GM12878 (cell line): ENCODE data around the gene LILRB3. TPM values are rescaled to one million over a fixed set of nuclear protein-coding genes. Genes with fewer than 3 reads are reported as not detected.

Experiments
- ATAC-seq: fragments of 200-7000 bp; cut with Tn5 transposase; 3 replicates; pipeline ENCODE4 v1.9.1; 2020; ENCODE audit warnings: mild to moderate bottlenecking, moderate library complexity
- BruUV-seq: library from RNA; stranded (reverse); fragments of 400-500 nt; replicated peaks from 2 replicates; lab custom pipeline; 2021; lab: Mats Ljungman, UMichigan
- CTCF ChIA-PET: fragments of 300-600 bp; sonication (Branson Sonifier 250); formaldehyde crosslinking; extraction: SDS; loops from one replicate; lab custom pipeline; 2021; ENCODE audit warnings: inconsistent platforms; lab: Yijun Ruan, JAX
- POLR2A ChIA-PET: fragments of 350-600 bp; formaldehyde crosslinking; extraction: SDS; loops from one replicate; lab custom pipeline; 2021; ENCODE audit warnings: inconsistent platforms; lab: Charles Lee
- RAD21 ChIA-PET: fragments of 300-600 bp; sonication (Branson Sonifier 250); formaldehyde crosslinking; loops from one replicate; lab custom pipeline; 2023; ENCODE audit warnings: antibody characterized with exemption; ENCODE audit not compliant: unreplicated experiment; lab: Charles Lee
- SMC1A ChIA-PET: fragments of 300-600 bp; sonication (Branson Sonifier 250); formaldehyde crosslinking; loops from one replicate; lab custom pipeline; 2023; ENCODE audit not compliant: unreplicated experiment, uncharacterized antibody; lab: Charles Lee
- DNase-seq: peaks from one replicate; pipeline ENCODE4 v3.0.0-alpha.2; 2011; ENCODE audit warnings: low read depth, low spot score
- FAIRE-seq: peaks from 3 replicates; lab custom pipeline; 2011; peaks lifted over from hg19 to GRCh38; lab: Jason Lieb, UNC
- H2AFZ ChIP-seq: 2 replicates; pipeline ENCODE4 v1.6.0; 2011; ENCODE audit warnings: low read depth, low read length, control low read depth; ENCODE audit not compliant: control insufficient read depth
- H3K27ac ChIP-seq: 2 replicates; pipeline ENCODE4 v1.5.1; 2011; ENCODE audit warnings: control low read depth; ENCODE audit not compliant: control insufficient read depth, insufficient read depth
- H3K27me3 ChIP-seq, 2 experiments: replicated peaks in 1 of 2; 2 replicates each; pipeline versions ENCODE4 v1.6.0 to v1.6.1; 2011; ENCODE audit warnings: low read length in 1 of 2; ENCODE audit not compliant: control insufficient read depth in 2 of 2, insufficient read depth in 2 of 2
- H3K36me3 ChIP-seq, 2 experiments: 2 replicates each; pipeline ENCODE4 v1.5.1; 2011; ENCODE audit warnings: low read length in 1 of 2; ENCODE audit not compliant: control insufficient read depth in 2 of 2, insufficient read depth in 2 of 2
- H3K4me1 ChIP-seq: 2 replicates; pipeline ENCODE4 v1.6.1; 2011; ENCODE audit warnings: mild to moderate bottlenecking, low read length, moderate library complexity, mixed read lengths; ENCODE audit not compliant: control insufficient read depth, insufficient read depth
- H3K4me2 ChIP-seq: 2 replicates; pipeline ENCODE4 v1.6.0; 2011; ENCODE audit warnings: control low read depth; ENCODE audit not compliant: control insufficient read depth, insufficient read depth
- H3K4me3 ChIP-seq: fragments of 200-600 bp; sonication (generic); 2 replicates; pipeline ENCODE4 v1.5.1; 2016
- H3K79me2 ChIP-seq: 2 replicates; pipeline ENCODE4 v1.6.0; 2011; ENCODE audit warnings: low read length; ENCODE audit not compliant: control insufficient read depth, insufficient read depth
- H3K9ac ChIP-seq: 2 replicates; pipeline ENCODE4 v1.8.0; 2011; ENCODE audit warnings: low read length, control low read depth, mixed read lengths; ENCODE audit not compliant: control insufficient read depth, insufficient read depth
- H3K9me3 ChIP-seq: replicated peaks from 3 replicates; pipeline ENCODE4 v1.5.1; 2011; ENCODE audit warnings: mild to moderate bottlenecking, low read length; ENCODE audit not compliant: control insufficient read depth, insufficient read depth
- H4K20me1 ChIP-seq: 2 replicates; pipeline ENCODE4 v1.6.0; 2011; ENCODE audit not compliant: control insufficient read depth, insufficient read depth
- ATF2 ChIP-seq: IDR thresholded peaks from 2 replicates; pipeline ENCODE4 v1.6.1; 2012; ENCODE audit warnings: low read length, inconsistent platforms
- BCL3 ChIP-seq: IDR thresholded peaks from 2 replicates; pipeline ENCODE4 v1.6.1; 2011; ENCODE audit warnings: borderline replicate concordance, low read depth, mild to moderate bottlenecking, moderate library complexity, low read length; ENCODE audit not compliant: insufficient read depth, poor library complexity, severe bottlenecking
- EED ChIP-seq: sonication (generic); IDR thresholded peaks from 2 replicates; pipeline ENCODE4 v1.6.1; 2016; ENCODE audit warnings: antibody characterized with exemption, low read depth
- MYB ChIP-seq: fragments of 150-350 bp; IDR thresholded peaks from 2 replicates; pipeline ENCODE4 v1.6.1; 2014; ENCODE audit warnings: mild to moderate bottlenecking, low read depth, low read length, borderline replicate concordance
- MYC ChIP-seq: IDR thresholded peaks from 2 replicates; pipeline ENCODE4 v1.6.1; 2011; ENCODE audit warnings: mild to moderate bottlenecking, low read length, moderate library complexity, inconsistent platforms; ENCODE audit not compliant: insufficient read depth, insufficient replicate concordance, insufficient read length, severe bottlenecking
- NR2C1 ChIP-seq: fragments of 450-650 bp; IDR thresholded peaks from 2 replicates; pipeline ENCODE4 v1.6.1; 2017; ENCODE audit warnings: antibody characterized with exemption, mild to moderate bottlenecking, moderate library complexity
- NR2C2 ChIP-seq: IDR thresholded peaks from 2 replicates; pipeline ENCODE4 v1.6.1; 2011; ENCODE audit warnings: borderline replicate concordance, low read depth; ENCODE audit not compliant: control insufficient read depth, insufficient read length
- PKNOX1 ChIP-seq: fragments of 450-650 bp; IDR thresholded peaks from 2 replicates; pipeline ENCODE4 v1.6.1; 2016; ENCODE audit warnings: mild to moderate bottlenecking
- RFX5 ChIP-seq: IDR thresholded peaks from 2 replicates; pipeline ENCODE4 v1.6.1; 2011; ENCODE audit warnings: low read depth, low read length, improper control_type of control experiment
- RUNX3 ChIP-seq: IDR thresholded peaks from 2 replicates; pipeline ENCODE4 v1.6.1; 2012; ENCODE audit warnings: low read length, inconsistent platforms
- SIN3A ChIP-seq: IDR thresholded peaks from 2 replicates; pipeline ENCODE4 v1.6.1; 2012; ENCODE audit warnings: low read depth, low read length, improper control_type of control experiment
- STAT3 ChIP-seq: IDR thresholded peaks from 2 replicates; pipeline ENCODE4 v1.6.1; 2011; ENCODE audit warnings: low read depth, low read length, improper control_type of control experiment
- TAF1 ChIP-seq: IDR thresholded peaks from 2 replicates; pipeline ENCODE4 v1.6.1; 2011; ENCODE audit warnings: mild to moderate bottlenecking, low read depth, low read length, borderline replicate concordance
- ZNF384 ChIP-seq: IDR thresholded peaks from 2 replicates; pipeline ENCODE4 v1.6.1; 2012; ENCODE audit warnings: low read depth, mild to moderate bottlenecking, low read length, improper control_type of control experiment, borderline replicate concordance
- ZSCAN29 ChIP-seq: fragments of 450-650 bp; IDR thresholded peaks from 2 replicates; pipeline ENCODE4 v1.6.1; 2017; ENCODE audit warnings: mild to moderate bottlenecking, moderate library complexity
- WGBS: methylation state at CpG from one replicate; pipeline ENCODE4 v1.1.6; 2016; ENCODE audit warnings: low lambda C conversion rate; ENCODE audit not compliant: insufficient replicate concordance, insufficient coverage; ENCODE audit errors: missing lambda C conversion rate; 5-methylcytosine and 5-hydroxymethylcytosine counted together
- in situ Hi-C: fragments of 300-500 bp; cut with MboI; formaldehyde crosslinking; loops from 9 replicates; pipeline ENCODE4 v1.14.3; 2018; ENCODE audit warnings: mixed read lengths
- intact Hi-C: fragments of 100-400 bp; cut with micrococcal nuclease; formaldehyde crosslinking; loops from one replicate; pipeline ENCODE4 v1.14.2; 2022; ENCODE audit not compliant: unreplicated experiment
- polyA plus RNA-seq, 11 experiments: library from polyadenylated mRNA; depleted of rRNA in 4 of 11; unstranded in 6 of 11; stranded (reverse) in 5 of 11; fragments of >200 nt; fragmentation: Nextera tagmentation in 4 of 11; fragmentation: Illumina TruSeq in 1 of 11; extraction: Ambion mirVana in 4 of 11; extraction: Trizol in 1 of 11; gene quantifications; 1 replicate in 1 of 11; 2 replicates in 10 of 11; pipeline versions ENCODE4 v1.2.1 to v1.2.3, GENCODE V29; 2011 to 2016; ENCODE audit warnings: inconsistent platforms in 2 of 11, missing spikeins in 2 of 11, low read depth in 1 of 11
- total RNA-seq, 4 experiments: library from RNA; depleted of rRNA in 3 of 4; stranded (reverse); fragments of >200 nt in 3 of 4; fragmentation: Illumina TruSeq in 1 of 4; extraction: Trizol in 1 of 4; gene quantifications; 2 replicates each; pipeline versions ENCODE4 v1.2.1 to v1.2.3, GENCODE V29; 2013 to 2021

Gene LILRB3
- total and polyA plus RNA-seq, 10 of the 15 experiments (the other 5 are each of a cell fraction or from before 2014, with no cell fraction given): 0.04 to 1.1 (median 0.18) TPM; not detected in 1

- RAD21 ChIA-PET: no interaction called here
- BruUV-seq: no TSS peak
- Histone ChIP-seq H4K20me1 (no peaks in the 10 kb centered on the region), H2AFZ (no peak overlapping the region), H3K27ac (no peak overlapping the region), H3K36me3 (peaks cover 2 to 4% of the 10 kb centered on the region in 2 experiments; a peak in 3 of 4 replicates), H3K9me3 (no peaks in the 10 kb centered on the region), H3K4me3 (no peak overlapping the region), H3K27me3 (no peaks in the 10 kb centered on the region), H3K4me1 (peaks cover 2% of the 10 kb centered on the region; the same call in 1 of the 2 replicates), H3K4me2 (no peak overlapping the region), H3K79me2 (peaks cover 20% of the 10 kb centered on the region)
- CTCF ChIA-PET: no interaction called here
- 94% methylated on average over 3 of the region's 3 CpGs for WGBS
- FAIRE-seq (no peak), ATAC-seq (no peak)
- SMC1A ChIA-PET: no interaction called here
- in situ Hi-C loops: no loop called here
- POLR2A ChIA-PET: no interaction called here
- intact Hi-C loops: no loop called here
- no peak for TF ChIP-seq ZSCAN29
- TF ChIP-seq, all 136 proteins: peak for 0
- no peak for DNase-seq
- H3K9ac ChIP-seq: no peak overlapping the region
Measured at GRCh38 chr19:54197121-54197520, 25.7 kb downstream of the LILRB3 start.

GRCh38 chr19:54196536-54196935 lies 26.3 kb downstream of the LILRB3 start:
- ChIA-PET RAD21 (no interaction called here), CTCF (no interaction called here), SMC1A (no interaction called here), POLR2A (no interaction called here)
- 96% methylated on average over 7 of the region's 7 CpGs for WGBS
- intact Hi-C loops: no loop called here
- no peak for ATAC-seq
- no peak overlapping the region for H2AFZ ChIP-seq
- H3K79me2 ChIP-seq: peaks cover 20% of the 10 kb centered on the region
- no peak for DNase-seq
- no peak overlapping the region for H3K9ac ChIP-seq
- no peaks in the 10 kb centered on the region for H3K27me3 ChIP-seq
- no peaks in the 10 kb centered on the region for H4K20me1 ChIP-seq
- peaks cover 7% of the 10 kb centered on the region for H3K4me1 ChIP-seq
- H3K9me3 ChIP-seq: no peaks in the 10 kb centered on the region
- peaks cover 2 to 4% of the 10 kb centered on the region in 2 experiments; a peak in 3 of 4 replicates for H3K36me3 ChIP-seq
- H3K4me2 ChIP-seq: no peak overlapping the region
- H3K4me3 ChIP-seq: no peak overlapping the region
- no peak overlapping the region for H3K27ac ChIP-seq
- BruUV-seq: no TSS peak
- in situ Hi-C loops: no loop called here
- FAIRE-seq: no peak
- no peak for TF ChIP-seq EED
- no peak for TF ChIP-seq TAF1
- TF ChIP-seq SIN3A: no peak
- no peak for TF ChIP-seq ATF2
- TF ChIP-seq NR2C2: no peak
- TF ChIP-seq STAT3: no peak
- no peak for TF ChIP-seq BCL3
- TF ChIP-seq MYC: no peak
- TF ChIP-seq NR2C1: no peak
- TF ChIP-seq MYB: no peak
- no peak for TF ChIP-seq RUNX3
- no peak for TF ChIP-seq ZNF384
- no peak for TF ChIP-seq RFX5
- TF ChIP-seq PKNOX1: no peak
